IMR-90 (cell line): ENCODE data around the gene IL18RAP.

ENCODE experiments used
- BHLHE40 ChIP-seq: fragments of 150-350 bp; IDR thresholded peaks from 2 replicates; pipeline ENCODE4 v1.6.1; 2016; ENCODE audit warnings: mild to moderate bottlenecking, low read depth, low read length
- CEBPB ChIP-seq: IDR thresholded peaks from 2 replicates; pipeline ENCODE4 v1.6.1; 2012; ENCODE audit warnings: low read depth, low read length, improper control_type of control experiment
- CTCF ChIP-seq: conservative IDR thresholded peaks from 2 replicates; pipeline ENCODE4 v1.5.1; 2012; ENCODE audit warnings: mild to moderate bottlenecking, low read depth, low read length, improper control_type of control experiment
- MAZ ChIP-seq: IDR thresholded peaks from 2 replicates; pipeline ENCODE4 v1.6.1; 2012; ENCODE audit warnings: low read depth, mild to moderate bottlenecking, low read length, improper control_type of control experiment, moderate library complexity, borderline replicate concordance
- POLR2A ChIP-seq: IDR thresholded peaks from 2 replicates; pipeline ENCODE4 v1.6.1; 2012; ENCODE audit warnings: mild to moderate bottlenecking, low read depth, low read length
- RAD21 ChIP-seq: IDR thresholded peaks from 2 replicates; pipeline ENCODE4 v1.6.1; 2012; ENCODE audit warnings: low read length, improper control_type of control experiment
- RCOR1 ChIP-seq: IDR thresholded peaks from 2 replicates; pipeline ENCODE4 v1.6.1; 2012; ENCODE audit warnings: mild to moderate bottlenecking, low read length, improper control_type of control experiment; ENCODE audit not compliant: insufficient replicate concordance
- RFX5 ChIP-seq: IDR thresholded peaks from 2 replicates; pipeline ENCODE4 v1.8.0; 2012; ENCODE audit warnings: low read depth, mild to moderate bottlenecking, low read length, moderate library complexity
- SMC3 ChIP-seq: fragments of 150-350 bp; IDR thresholded peaks from 2 replicates; pipeline ENCODE4 v1.6.1; 2016; ENCODE audit warnings: low read depth, mild to moderate bottlenecking, antibody characterized with exemption, low read length, moderate library complexity
- USF2 ChIP-seq: fragments of 150-350 bp; IDR thresholded peaks from 2 replicates; pipeline ENCODE4 v1.6.1; 2017; ENCODE audit warnings: mild to moderate bottlenecking, antibody characterized with exemption, low read length, low read depth

GRCh38 chr2:102423368-102423767 is 408 bp downstream of the IL18RAP start:
- no peak for TF ChIP-seq CTCF
- TF ChIP-seq POLR2A, result no peak
- TF ChIP-seq RCOR1, result no peak
- no peak for TF ChIP-seq SMC3
- TF ChIP-seq RFX5, result no peak
- no peak for TF ChIP-seq RAD21
- no peak for TF ChIP-seq USF2
- no peak for TF ChIP-seq BHLHE40
- TF ChIP-seq CEBPB, result no peak
- TF ChIP-seq MAZ, result no peak
